Thymus (tissue), 14 donors: Measurements from ENCODE around the gene ZNF808. TPM values are rescaled to one million over a fixed set of nuclear protein-coding genes. Genes with fewer than 3 reads are reported as not detected.
"Not testable (repeated sequence)": the region's sequence is repeated elsewhere in the genome, so short reads cannot be mapped to it uniquely, and the experiment has no call there.

ENCODE experiments used
- DNase-seq, 9 donors: peaks; one replicate each; pipeline ENCODE4 v3.0.0-alpha.2; 2013; ENCODE audit warnings: low spot score in 9 of 9, low read depth in 6 of 9, missing footprints in 1 of 9
- H3K27ac ChIP-seq, 2 donors: one replicate each; pipeline ENCODE4 v1.5.1; 2013; ENCODE audit warnings: control low read depth in 1 of 2, low read depth in 1 of 2, low read length in 1 of 2, mild to moderate bottlenecking in 1 of 2, moderate library complexity in 1 of 2
- H3K27me3 ChIP-seq, 2 donors: one replicate each; pipeline ENCODE4 v1.5.1; 2013; ENCODE audit warnings: low read length in 1 of 2; ENCODE audit not compliant: control insufficient read depth in 2 of 2, insufficient read depth in 1 of 2
- H3K36me3 ChIP-seq, 2 donors: one replicate each; pipeline ENCODE4 v1.5.1; 2013; ENCODE audit warnings: low read length in 1 of 2, mild to moderate bottlenecking in 1 of 2, moderate library complexity in 1 of 2; ENCODE audit not compliant: control insufficient read depth in 2 of 2, insufficient read depth in 2 of 2
- H3K4me1 ChIP-seq, 2 donors: one replicate each; pipeline ENCODE4 v1.5.1; 2013; ENCODE audit warnings: low read length in 2 of 2; ENCODE audit not compliant: control insufficient read depth in 2 of 2, insufficient read depth in 2 of 2
- H3K4me3 ChIP-seq, 2 donors: one replicate each; pipeline ENCODE4 v1.5.1; 2013; ENCODE audit warnings: low read length in 2 of 2, control low read depth in 1 of 2, mild to moderate bottlenecking in 1 of 2
- H3K9me3 ChIP-seq, 2 donors: one replicate each; pipeline ENCODE4 v1.5.1; 2013; ENCODE audit warnings: low read length in 1 of 2, mild to moderate bottlenecking in 1 of 2; ENCODE audit not compliant: control insufficient read depth in 2 of 2, insufficient read depth in 1 of 2
- WGBS: extraction: QIAGEN DNeasy Blood & Tissue Kit; methylation state at CpG from one replicate; pipeline ENCODE4 v1.1.7; 2013; 5-methylcytosine and 5-hydroxymethylcytosine counted together
- long read RNA-seq, 10 donors: transcript quantifications; one replicate each; lab custom pipeline, GENCODE V29; 2026
- polyA plus RNA-seq: library from polyadenylated mRNA; stranded (reverse); fragments of 200-250 nt; gene quantifications from one replicate; pipeline ENCODE4 v1.2.3, GENCODE V29; 2013
- total RNA-seq: library from RNA; stranded (reverse); fragments of 120-200 nt; gene quantifications from one replicate; pipeline ENCODE4 v1.2.4, GENCODE V29; 2013
- donor health status: healthy.

ZNF808 gene
- total RNA-seq (12.1 TPM), polyA plus RNA-seq (7.7 TPM)
- long read RNA-seq, donor 1, result 0 reads
- long read RNA-seq, donor 2, partial matches to known transcripts, result 0 of 2 reads
- long read RNA-seq, donor 2, other reads (novel, unspliced or antisense), result 0 of 2 reads
- long read RNA-seq, donor 3, result 0 reads
- long read RNA-seq, donor 4, result 0 reads
- long read RNA-seq, donor 5, partial matches to known transcripts, result 0 of 2 reads
- long read RNA-seq, donor 5, other reads (novel, unspliced or antisense), result 0 of 2 reads
- long read RNA-seq, donor 6, result 0 reads
- long read RNA-seq, donor 7, partial matches to known transcripts, result 0 of 1 reads
- long read RNA-seq, donor 7, other reads (novel, unspliced or antisense), result 0 of 1 reads
- long read RNA-seq, donor 8, partial matches to known transcripts, result 0 of 2 reads
- long read RNA-seq, donor 8, other reads (novel, unspliced or antisense), result 0 of 2 reads
- long read RNA-seq, donor 9, result 0 reads
- long read RNA-seq, donor 10, result 0 reads

GRCh38 chr19:52527134-52527955 lies at the start of gene ZNF808:
TSS of gene ZNF808 (plus strand) at chr19:52527668. CDS start at chr19:52543285, 15,617 bp downstream.
- peak; percentile 69 to 94 (median 85) for DNase-seq

GRCh38 chr19:52484111-52484743 lies 43.2 kb upstream of the ZNF808 start:
- 49% methylated on average over 7 of the region's 7 CpGs for WGBS
- DNase-seq, H3K27ac ChIP-seq, H3K4me1 ChIP-seq, H3K27me3 ChIP-seq, H3K4me3 ChIP-seq, H3K36me3 ChIP-seq: not testable (repeated sequence)
- H3K9me3 ChIP-seq, result peaks cover 1 to 37% of the 10 kb centered on the region in 2 donors

More at GRCh38 chr19:52527134-52527955, at the start of gene ZNF808:
- peaks cover 4% of the 10 kb centered on the region in 2 donors for H3K4me1 ChIP-seq
- H3K27me3 ChIP-seq, result no peaks in the 10 kb centered on the region
- peak within 1 kb of the TSS; percentile 83 to 96 for H3K4me3 ChIP-seq
- peak within 1 kb of the TSS; percentile 80 to 92 for H3K27ac ChIP-seq
- H3K36me3 ChIP-seq, result no peaks in the 10 kb centered on the region
- under 1% methylated on average over 54 of the region's 54 CpGs for WGBS
- H3K9me3 ChIP-seq, result peaks cover 1 to 3% of the 10 kb centered on the region in 2 donors

- not testable (repeated sequence) for H3K4me3 ChIP-seq, DNase-seq, H3K4me1 ChIP-seq, H3K27ac ChIP-seq, H3K36me3 ChIP-seq, H3K27me3 ChIP-seq
- peaks cover 1 to 33% of the 10 kb centered on the region in 2 donors for H3K9me3 ChIP-seq
- WGBS, result 56% methylated on average over 7 of the region's 7 CpGs
Observed at GRCh38 chr19:52485064-52485463, 42.4 kb upstream of the ZNF808 start.

GRCh38 chr19:52485561-52486240 lies 41.8 kb upstream of the ZNF808 start:
- H3K27ac ChIP-seq, H3K36me3 ChIP-seq, DNase-seq, H3K4me3 ChIP-seq, H3K4me1 ChIP-seq, H3K27me3 ChIP-seq: not testable (repeated sequence)
- 18% methylated on average over 8 of the region's 8 CpGs for WGBS
- H3K9me3 ChIP-seq, result peaks cover 0 to 33% of the 10 kb centered on the region in 2 donors

- peaks cover 5 to 38% of the 10 kb centered on the region in 2 donors for H3K9me3 ChIP-seq
- H3K36me3 ChIP-seq, result no peaks in the 10 kb centered on the region
- H3K4me1 ChIP-seq, result no peaks in the 10 kb centered on the region
- DNase-seq, result peak in 1 of 9 donors; percentile 9
- H3K27ac ChIP-seq, result no peak overlapping the region
- no peak overlapping the region for H3K4me3 ChIP-seq
- 39% methylated on average over 37 of the region's 37 CpGs for WGBS
- H3K27me3 ChIP-seq, result no peaks in the 10 kb centered on the region
Observed at GRCh38 chr19:52492201-52492993, 35.1 kb upstream of the ZNF808 start.

- H3K27ac ChIP-seq, result no peak overlapping the region
- H3K36me3 ChIP-seq, result no peaks in the 10 kb centered on the region
- 16% methylated on average over 28 of the region's 28 CpGs for WGBS
- no peak for DNase-seq
- no peaks in the 10 kb centered on the region for H3K27me3 ChIP-seq
- H3K9me3 ChIP-seq, result peaks cover 5 to 32% of the 10 kb centered on the region in 2 donors
- no peaks in the 10 kb centered on the region for H3K4me1 ChIP-seq
- no peak overlapping the region for H3K4me3 ChIP-seq
Observed at GRCh38 chr19:52492994-52493470, 34.4 kb upstream of the ZNF808 start.

GRCh38 chr19:52494518-52494917 lies 33.0 kb upstream of the ZNF808 start:
- H3K4me1 ChIP-seq, result no peaks in the 10 kb centered on the region
- peaks cover 7 to 35% of the 10 kb centered on the region in 2 donors for H3K9me3 ChIP-seq
- no peak for DNase-seq
- no peaks in the 10 kb centered on the region for H3K36me3 ChIP-seq
- H3K4me3 ChIP-seq, result no peak overlapping the region
- no peak overlapping the region for H3K27ac ChIP-seq
- 91% methylated on average over 3 of the region's 3 CpGs for WGBS
- H3K27me3 ChIP-seq, result no peaks in the 10 kb centered on the region

GRCh38 chr19:52498571-52498970 lies 28.9 kb upstream of the ZNF808 start:
- Histone ChIP-seq H3K9me3 (peaks cover 6 to 23% of the 10 kb centered on the region in 2 donors), H3K4me1 (no peaks in the 10 kb centered on the region), H3K27me3 (no peaks in the 10 kb centered on the region), H3K27ac (no peak overlapping the region), H3K36me3 (no peaks in the 10 kb centered on the region), H3K4me3 (no peak overlapping the region)
- 95% methylated on average over 8 of the region's 8 CpGs for WGBS
- DNase-seq, result no peak
